ENCODE results near the gene C9orf43.

DNA sequence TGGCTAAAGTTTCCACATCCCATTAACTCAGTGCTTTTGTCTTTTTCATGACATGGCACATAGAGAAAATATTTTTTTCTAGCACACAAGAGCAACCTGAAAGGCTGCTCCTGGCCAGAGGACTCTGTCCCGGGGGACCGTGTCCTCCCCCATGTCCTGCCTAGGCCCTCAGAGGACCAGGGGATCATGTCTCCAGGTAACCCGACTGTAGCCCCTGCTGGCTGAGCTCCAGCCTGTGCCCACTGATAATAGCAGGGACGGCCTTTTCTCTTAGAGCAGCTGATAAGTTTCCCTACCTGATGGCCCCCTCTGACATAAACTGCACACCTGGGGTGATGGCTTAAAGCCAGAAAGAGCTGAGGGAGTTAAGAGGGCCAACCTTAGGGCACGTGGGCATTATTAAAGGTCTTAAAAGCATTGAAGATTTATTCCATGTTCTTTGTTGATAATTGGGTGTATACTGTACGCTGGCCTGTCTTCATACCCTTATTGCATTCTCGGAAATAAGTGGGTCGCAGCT is 39.7 kb upstream of the C9orf43 start:
- TF ChIP-seq, protein P1, sequence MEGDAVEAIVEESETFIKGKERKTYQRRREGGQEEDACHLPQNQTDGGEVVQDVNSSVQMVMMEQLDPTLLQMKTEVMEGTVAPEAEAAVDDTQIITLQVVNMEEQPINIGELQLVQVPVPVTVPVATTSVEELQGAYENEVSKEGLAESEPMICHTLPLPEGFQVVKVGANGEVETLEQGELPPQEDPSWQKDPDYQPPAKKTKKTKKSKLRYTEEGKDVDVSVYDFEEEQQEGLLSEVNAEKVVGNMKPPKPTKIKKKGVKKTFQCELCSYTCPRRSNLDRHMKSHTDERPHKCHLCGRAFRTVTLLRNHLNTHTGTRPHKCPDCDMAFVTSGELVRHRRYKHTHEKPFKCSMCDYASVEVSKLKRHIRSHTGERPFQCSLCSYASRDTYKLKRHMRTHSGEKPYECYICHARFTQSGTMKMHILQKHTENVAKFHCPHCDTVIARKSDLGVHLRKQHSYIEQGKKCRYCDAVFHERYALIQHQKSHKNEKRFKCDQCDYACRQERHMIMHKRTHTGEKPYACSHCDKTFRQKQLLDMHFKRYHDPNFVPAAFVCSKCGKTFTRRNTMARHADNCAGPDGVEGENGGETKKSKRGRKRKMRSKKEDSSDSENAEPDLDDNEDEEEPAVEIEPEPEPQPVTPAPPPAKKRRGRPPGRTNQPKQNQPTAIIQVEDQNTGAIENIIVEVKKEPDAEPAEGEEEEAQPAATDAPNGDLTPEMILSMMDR (IDR thresholded peaks at IDR 0.05) = no peak
- TF ChIP-seq POLR2AphosphoS5 (IDR thresholded peaks at IDR 0.05) (no peak), POLR2A (IDR thresholded peaks at IDR 0.05) (no peak), EP300 (IDR thresholded peaks at IDR 0.05) (no peak)

Measured in upper lobe of left lung (tissue), 4 donors.